Tibial nerve (tissue), 4 donors: ENCODE data around the gene TNIP2.

ENCODE experiments used
- EP300 ChIP-seq, 2 donors: sonication (generic); formaldehyde crosslinking; IDR thresholded peaks; one replicate each; pipeline ENCODE4 v1.6.1; 2017; ENCODE audit warnings: antibody characterized with exemption in 2 of 2, mild to moderate bottlenecking in 1 of 2
- POLR2A ChIP-seq, 2 donors: fragments of 450-650 bp; IDR thresholded peaks; one replicate each; pipeline ENCODE4 v1.6.1; 2017; ENCODE audit warnings: antibody characterized with exemption in 2 of 2, mild to moderate bottlenecking in 2 of 2, moderate library complexity in 2 of 2
- TF ChIP-seq, protein P1 (sequence below), 5 experiments: fragments of 200-600 bp in 3 of 5; fragments of 450-650 bp in 2 of 5; sonication (generic) in 3 of 5; IDR thresholded peaks; one replicate each; pipeline ENCODE4 v1.5.1; 2016 to 2019; ENCODE audit warnings: antibody characterized with exemption in 5 of 5, mild to moderate bottlenecking in 3 of 5, moderate library complexity in 2 of 5

DNA sequence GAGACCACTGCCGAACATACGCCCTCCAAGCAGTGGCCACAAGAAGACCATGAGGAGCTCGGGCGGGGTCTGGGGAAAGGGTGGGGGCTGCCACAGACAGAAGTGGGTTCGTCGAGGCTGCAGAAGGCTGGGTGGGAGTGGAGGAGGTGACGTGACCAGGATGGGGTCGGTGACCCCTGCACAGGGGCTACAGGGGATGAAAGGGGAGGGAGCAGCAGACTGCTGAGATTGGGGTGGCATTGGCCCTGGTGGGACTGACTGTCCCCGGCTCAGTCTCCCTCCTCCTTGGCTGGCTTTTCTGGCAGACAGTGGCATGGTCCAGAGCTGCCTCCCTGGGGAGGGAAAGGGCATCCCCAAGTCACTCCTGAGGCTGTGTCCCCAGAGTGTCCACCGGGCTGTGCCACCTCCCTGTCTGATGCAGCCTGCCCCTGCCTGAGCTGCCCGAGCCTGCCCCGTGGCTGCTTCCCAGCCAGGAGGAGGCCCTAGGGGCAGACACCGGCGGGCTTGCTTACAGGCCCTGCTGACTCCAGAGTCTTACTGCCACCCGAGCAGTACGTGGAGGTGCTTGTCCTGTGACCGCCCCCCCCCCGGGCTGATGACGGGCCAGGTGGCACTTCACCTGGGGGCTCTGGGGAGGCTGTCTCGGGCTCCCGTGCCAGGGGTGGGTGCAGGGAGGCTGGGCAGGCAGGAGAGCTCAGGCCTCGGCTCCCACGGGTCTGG, 44.0 kb upstream of the TNIP2 start:
- TF ChIP-seq POLR2A (IDR thresholded peaks at IDR 0.05) (no peak), EP300 (IDR thresholded peaks at IDR 0.05) (no peak)
- TF ChIP-seq, protein P1, sequence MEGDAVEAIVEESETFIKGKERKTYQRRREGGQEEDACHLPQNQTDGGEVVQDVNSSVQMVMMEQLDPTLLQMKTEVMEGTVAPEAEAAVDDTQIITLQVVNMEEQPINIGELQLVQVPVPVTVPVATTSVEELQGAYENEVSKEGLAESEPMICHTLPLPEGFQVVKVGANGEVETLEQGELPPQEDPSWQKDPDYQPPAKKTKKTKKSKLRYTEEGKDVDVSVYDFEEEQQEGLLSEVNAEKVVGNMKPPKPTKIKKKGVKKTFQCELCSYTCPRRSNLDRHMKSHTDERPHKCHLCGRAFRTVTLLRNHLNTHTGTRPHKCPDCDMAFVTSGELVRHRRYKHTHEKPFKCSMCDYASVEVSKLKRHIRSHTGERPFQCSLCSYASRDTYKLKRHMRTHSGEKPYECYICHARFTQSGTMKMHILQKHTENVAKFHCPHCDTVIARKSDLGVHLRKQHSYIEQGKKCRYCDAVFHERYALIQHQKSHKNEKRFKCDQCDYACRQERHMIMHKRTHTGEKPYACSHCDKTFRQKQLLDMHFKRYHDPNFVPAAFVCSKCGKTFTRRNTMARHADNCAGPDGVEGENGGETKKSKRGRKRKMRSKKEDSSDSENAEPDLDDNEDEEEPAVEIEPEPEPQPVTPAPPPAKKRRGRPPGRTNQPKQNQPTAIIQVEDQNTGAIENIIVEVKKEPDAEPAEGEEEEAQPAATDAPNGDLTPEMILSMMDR (IDR thresholded peaks at IDR 0.05), result no peak
